Muscle of back (tissue), 10 donors: ENCODE data around the gene UHRF2. TPM values are rescaled to one million over a fixed set of nuclear protein-coding genes. Genes with fewer than 3 reads are reported as not detected.

Experiments
- polyA plus RNA-seq, 10 donors: library from polyadenylated mRNA; unstranded; fragments of 120-200 nt; gene quantifications; one replicate each; pipeline ENCODE4 v1.2.1, GENCODE V29; 2013; ENCODE audit not compliant: insufficient read length in 10 of 10

The UHRF2 gene
- polyA plus RNA-seq, 10 donors, result 26.3 to 45.3 (median 34.1) TPM

Other genes with a start within 250 kb of the UHRF2 start
- 10 to 100 TPM; 22.3 to 39.4 (median 34.1) TPM for gene IL33, start 197.4 kb upstream of the UHRF2 start, polyA plus RNA-seq
- not detected for gene TPD52L3, start 84.8 kb upstream of the UHRF2 start, polyA plus RNA-seq
- gene GLDC, start 232.5 kb downstream of the UHRF2 start, polyA plus RNA-seq, result 1 to 10 TPM in 3 of 10 donors, under 1 TPM in 7; 0.24 to 1.7 (median 0.71) TPM